ENCODE measurements around the gene CST9. TPM values are rescaled to one million over a fixed set of nuclear protein-coding genes. Genes with fewer than 3 reads are reported as not detected.

CST9 gene
- total RNA-seq (not detected), polyA plus RNA-seq (ENCODE audit: insufficient read length in 6 of 6) (not detected)
- long read RNA-seq, donor 1: 0 reads
- long read RNA-seq, donor 2: 0 reads
- long read RNA-seq, donor 3: 0 reads
- long read RNA-seq, donor 4: 0 reads
- long read RNA-seq, donor 5: 0 reads
- long read RNA-seq, donor 6: 0 reads
- long read RNA-seq, donor 7: 0 reads
- long read RNA-seq, donor 8: 0 reads
- long read RNA-seq, donor 9: 0 reads
- long read RNA-seq, donor 10: 0 reads
- long read RNA-seq, donor 11: 0 reads
- long read RNA-seq, donor 12: 0 reads

DNA sequence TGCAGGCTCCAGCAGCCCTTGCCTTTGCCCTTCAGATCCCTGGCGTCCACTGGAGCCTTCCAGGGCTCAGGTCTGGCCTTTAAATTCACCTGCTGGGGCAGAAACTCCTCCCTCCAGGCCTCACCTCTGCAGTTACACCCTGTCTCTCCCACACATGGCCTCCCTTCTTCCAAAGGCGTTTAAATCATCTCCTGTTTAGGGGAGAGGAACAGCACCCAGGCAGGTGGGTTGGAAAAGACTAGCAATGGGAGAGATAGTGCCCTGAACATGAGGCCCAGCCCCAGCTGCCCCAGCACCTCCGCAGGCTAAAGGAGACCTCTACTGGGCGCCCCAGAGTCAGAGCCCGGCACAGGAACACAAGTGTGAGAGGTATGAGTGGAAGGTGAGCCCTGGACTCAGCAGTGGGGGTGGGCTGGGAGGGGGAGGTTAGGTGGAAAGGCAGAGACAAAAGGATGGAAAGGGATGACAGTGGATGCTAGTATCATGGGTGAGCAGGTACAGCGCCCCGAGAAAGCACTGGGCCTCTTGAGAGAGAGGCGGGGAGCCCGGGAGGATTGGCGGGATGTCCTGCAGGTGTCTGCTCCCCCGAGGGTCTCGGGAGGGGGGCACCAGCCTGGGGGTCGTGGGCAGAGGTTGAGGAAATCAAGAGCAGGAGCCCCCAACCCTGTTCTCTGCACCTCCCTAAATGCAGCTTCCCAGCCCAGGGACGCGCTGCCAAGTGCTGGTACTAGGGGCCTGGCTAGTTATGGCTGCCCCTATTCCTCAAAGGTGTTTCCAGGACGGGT is at the start of gene CST9:
TSS of gene CST9 (minus strand) at position 51 of the 785 bp plus-strand sequence. CDS start 53 bp downstream, outside the sequence.
- intact Hi-C loops (cut with DNase I): loop anchor here in 1 of 2 donors (10.0 kb wide), 1 partner anchor 161 kb away; no protein-coding TSS in a partner anchor
- H3K9me3 ChIP-seq: no peaks in the 10 kb centered on the region
- no peak within 1 kb of the TSS for H3K4me3 ChIP-seq
- DNase-seq (no peak), ATAC-seq (no peak)
- no peaks in the 10 kb centered on the region for H3K36me3 ChIP-seq
- TF ChIP-seq, protein P1, sequence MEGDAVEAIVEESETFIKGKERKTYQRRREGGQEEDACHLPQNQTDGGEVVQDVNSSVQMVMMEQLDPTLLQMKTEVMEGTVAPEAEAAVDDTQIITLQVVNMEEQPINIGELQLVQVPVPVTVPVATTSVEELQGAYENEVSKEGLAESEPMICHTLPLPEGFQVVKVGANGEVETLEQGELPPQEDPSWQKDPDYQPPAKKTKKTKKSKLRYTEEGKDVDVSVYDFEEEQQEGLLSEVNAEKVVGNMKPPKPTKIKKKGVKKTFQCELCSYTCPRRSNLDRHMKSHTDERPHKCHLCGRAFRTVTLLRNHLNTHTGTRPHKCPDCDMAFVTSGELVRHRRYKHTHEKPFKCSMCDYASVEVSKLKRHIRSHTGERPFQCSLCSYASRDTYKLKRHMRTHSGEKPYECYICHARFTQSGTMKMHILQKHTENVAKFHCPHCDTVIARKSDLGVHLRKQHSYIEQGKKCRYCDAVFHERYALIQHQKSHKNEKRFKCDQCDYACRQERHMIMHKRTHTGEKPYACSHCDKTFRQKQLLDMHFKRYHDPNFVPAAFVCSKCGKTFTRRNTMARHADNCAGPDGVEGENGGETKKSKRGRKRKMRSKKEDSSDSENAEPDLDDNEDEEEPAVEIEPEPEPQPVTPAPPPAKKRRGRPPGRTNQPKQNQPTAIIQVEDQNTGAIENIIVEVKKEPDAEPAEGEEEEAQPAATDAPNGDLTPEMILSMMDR (IDR thresholded peaks at IDR 0.05): no peak
- no peaks in the 10 kb centered on the region for H3K27me3 ChIP-seq
- H3K4me1 ChIP-seq: peaks cover 0 to 4% of the 10 kb centered on the region in 2 donors
- no peak within 1 kb of the TSS for H3K27ac ChIP-seq

GRCh38 chr20:23654717-23655116 is 49.0 kb upstream of the CST9 start:
- TF ChIP-seq, protein P1 (IDR thresholded peaks at IDR 0.05): no peak
- intact Hi-C loops (cut with DNase I): no loop called here
- no peaks in the 10 kb centered on the region for H3K27me3 ChIP-seq
- no peak overlapping the region for H3K4me3 ChIP-seq
- no peaks in the 10 kb centered on the region for H3K36me3 ChIP-seq
- ATAC-seq: no peak
- no peak for DNase-seq
- H3K27ac ChIP-seq: peak overlapping the region in 1 of 2 donors; percentile 77
- H3K4me1 ChIP-seq: peaks cover 9 to 29% of the 10 kb centered on the region in 2 donors
- no peaks in the 10 kb centered on the region for H3K9me3 ChIP-seq

DNA sequence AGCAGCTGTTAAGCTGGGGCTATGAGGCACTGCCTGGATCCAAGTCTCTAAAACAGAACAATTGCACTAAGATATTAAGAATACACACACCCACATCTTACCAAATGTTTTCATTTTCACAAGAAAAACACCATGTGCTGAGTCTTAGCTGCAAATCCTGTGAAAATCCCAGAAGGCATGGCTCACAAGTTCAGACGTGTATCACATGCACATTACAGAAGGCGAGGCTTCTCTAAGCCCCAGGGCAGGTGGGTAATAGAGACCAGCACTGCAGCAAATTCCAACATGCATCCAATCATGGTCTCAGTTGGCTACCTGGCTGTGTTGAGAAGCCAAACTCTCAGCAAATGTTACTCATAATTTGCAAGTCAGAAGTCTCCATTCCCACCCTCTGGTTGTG is 48.3 kb upstream of the CST9 start:
- Histone ChIP-seq H3K27me3 (no peaks in the 10 kb centered on the region), H3K36me3 (no peaks in the 10 kb centered on the region), H3K9me3 (no peaks in the 10 kb centered on the region), H3K4me3 (no peak overlapping the region), H3K27ac (no peak overlapping the region), H3K4me1 (peaks cover 9 to 29% of the 10 kb centered on the region in 2 donors)
- DNase-seq: no peak
- TF ChIP-seq, protein P1 (IDR thresholded peaks at IDR 0.05): no peak
- no peak for ATAC-seq
- intact Hi-C loops (cut with DNase I): no loop called here

DNA sequence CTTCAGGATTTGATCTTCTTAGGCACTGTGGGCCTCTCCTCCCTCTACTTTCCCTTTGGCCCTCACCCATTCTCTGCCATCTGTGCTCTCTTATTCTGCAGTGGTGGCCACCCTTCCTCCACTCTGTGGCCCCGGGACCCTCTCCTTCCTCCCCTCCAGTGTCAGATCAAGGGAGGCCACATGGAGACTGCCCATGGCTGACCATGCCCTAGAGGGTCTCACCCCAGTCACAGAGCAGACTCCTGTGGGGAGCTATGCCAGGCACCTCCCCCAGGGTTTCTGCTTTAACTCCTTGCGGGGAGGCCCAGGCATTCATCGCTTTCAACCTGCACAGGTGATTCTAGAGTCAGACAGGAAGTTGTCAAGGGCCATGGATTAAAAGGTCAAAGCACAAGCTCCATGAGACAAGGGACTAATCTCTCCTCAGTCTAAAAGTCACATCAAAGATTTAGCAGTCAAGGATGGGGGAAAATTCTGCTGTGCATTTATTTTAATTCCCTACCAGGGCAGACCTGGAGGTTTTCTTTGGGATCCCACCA is 47.8 kb upstream of the CST9 start:
- no peak for ATAC-seq
- Histone ChIP-seq H3K4me3 (no peak overlapping the region), H3K4me1 (peaks cover 9 to 29% of the 10 kb centered on the region in 2 donors), H3K9me3 (no peaks in the 10 kb centered on the region), H3K36me3 (no peaks in the 10 kb centered on the region), H3K27ac (no peak overlapping the region), H3K27me3 (no peaks in the 10 kb centered on the region)
- intact Hi-C loops (cut with DNase I): no loop called here
- no peak for DNase-seq
- TF ChIP-seq, protein P1 (IDR thresholded peaks at IDR 0.05): no peak

DNA sequence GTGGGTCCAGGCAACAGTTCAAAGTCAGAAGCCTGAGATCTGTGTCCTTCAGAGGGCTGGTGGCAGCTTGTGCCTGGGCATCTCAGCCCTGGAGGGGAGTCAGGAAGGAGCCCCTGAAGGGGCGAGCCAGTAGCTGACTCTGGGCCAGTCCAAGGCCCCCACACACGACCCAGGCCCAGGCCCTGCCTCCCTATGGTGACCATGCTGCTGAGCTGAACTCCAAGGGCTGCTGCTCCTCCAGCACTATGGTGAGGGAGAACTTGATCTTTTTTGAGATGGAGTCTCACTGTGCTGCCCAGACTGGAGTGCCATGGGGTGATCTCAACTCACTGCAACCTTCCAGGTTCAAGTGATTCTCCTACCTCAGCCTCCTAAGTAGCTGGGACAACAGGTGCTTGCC is 47.2 kb upstream of the CST9 start:
- Histone ChIP-seq H3K27ac (no peak overlapping the region), H3K9me3 (no peaks in the 10 kb centered on the region), H3K27me3 (no peaks in the 10 kb centered on the region), H3K36me3 (no peaks in the 10 kb centered on the region), H3K4me1 (peaks cover 9 to 29% of the 10 kb centered on the region in 2 donors), H3K4me3 (no peak overlapping the region)
- TF ChIP-seq, protein P1 (IDR thresholded peaks at IDR 0.05): no peak
- intact Hi-C loops (cut with DNase I): no loop called here
- ATAC-seq (no peak), DNase-seq (no peak)

Measured in left lung (tissue), 14 donors.